Measurements from ENCODE around the gene HSH2D.

DNA sequence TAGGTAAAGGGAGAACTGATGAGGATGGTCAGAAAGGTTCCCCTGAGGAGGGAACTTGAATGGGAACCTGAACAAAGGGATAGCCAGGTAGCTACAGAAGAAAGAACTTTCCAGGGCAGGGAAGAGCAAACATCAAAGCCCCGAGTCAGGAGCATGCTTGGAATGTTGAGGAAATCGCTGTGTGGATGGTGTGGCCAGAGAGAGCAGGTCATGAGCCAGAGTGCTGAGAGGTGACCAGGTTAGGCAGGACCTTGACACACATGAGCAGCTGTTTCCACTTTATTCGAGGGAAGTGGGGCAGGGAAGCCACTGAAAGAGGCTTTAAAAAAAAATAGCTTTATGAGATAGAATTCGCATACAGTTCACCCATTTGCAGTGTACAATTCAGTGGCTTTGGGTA, 27.4 kb upstream of the HSH2D start:
- TF ChIP-seq POLR2AphosphoS5 (IDR thresholded peaks at IDR 0.05; ENCODE audit: low read depth, low read length) (no peak), SIN3A (IDR thresholded peaks at IDR 0.05; ENCODE audit: borderline replicate concordance, insufficient read depth, low read length) (no peak)
- TF ChIP-seq, protein P1, sequence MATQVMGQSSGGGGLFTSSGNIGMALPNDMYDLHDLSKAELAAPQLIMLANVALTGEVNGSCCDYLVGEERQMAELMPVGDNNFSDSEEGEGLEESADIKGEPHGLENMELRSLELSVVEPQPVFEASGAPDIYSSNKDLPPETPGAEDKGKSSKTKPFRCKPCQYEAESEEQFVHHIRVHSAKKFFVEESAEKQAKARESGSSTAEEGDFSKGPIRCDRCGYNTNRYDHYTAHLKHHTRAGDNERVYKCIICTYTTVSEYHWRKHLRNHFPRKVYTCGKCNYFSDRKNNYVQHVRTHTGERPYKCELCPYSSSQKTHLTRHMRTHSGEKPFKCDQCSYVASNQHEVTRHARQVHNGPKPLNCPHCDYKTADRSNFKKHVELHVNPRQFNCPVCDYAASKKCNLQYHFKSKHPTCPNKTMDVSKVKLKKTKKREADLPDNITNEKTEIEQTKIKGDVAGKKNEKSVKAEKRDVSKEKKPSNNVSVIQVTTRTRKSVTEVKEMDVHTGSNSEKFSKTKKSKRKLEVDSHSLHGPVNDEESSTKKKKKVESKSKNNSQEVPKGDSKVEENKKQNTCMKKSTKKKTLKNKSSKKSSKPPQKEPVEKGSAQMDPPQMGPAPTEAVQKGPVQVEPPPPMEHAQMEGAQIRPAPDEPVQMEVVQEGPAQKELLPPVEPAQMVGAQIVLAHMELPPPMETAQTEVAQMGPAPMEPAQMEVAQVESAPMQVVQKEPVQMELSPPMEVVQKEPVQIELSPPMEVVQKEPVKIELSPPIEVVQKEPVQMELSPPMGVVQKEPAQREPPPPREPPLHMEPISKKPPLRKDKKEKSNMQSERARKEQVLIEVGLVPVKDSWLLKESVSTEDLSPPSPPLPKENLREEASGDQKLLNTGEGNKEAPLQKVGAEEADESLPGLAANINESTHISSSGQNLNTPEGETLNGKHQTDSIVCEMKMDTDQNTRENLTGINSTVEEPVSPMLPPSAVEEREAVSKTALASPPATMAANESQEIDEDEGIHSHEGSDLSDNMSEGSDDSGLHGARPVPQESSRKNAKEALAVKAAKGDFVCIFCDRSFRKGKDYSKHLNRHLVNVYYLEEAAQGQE (IDR thresholded peaks at IDR 0.05; ENCODE audit: insufficient read depth in 1 of 2, low read depth in 2 of 2, low read length in 2 of 2) = no peak
